CD4-positive, alpha-beta T cell (primary cell): ENCODE data around the gene CARD16. TPM values are rescaled to one million over a fixed set of nuclear protein-coding genes. Genes with fewer than 3 reads are reported as not detected.
"Not testable (repeated sequence)": the region's sequence is repeated elsewhere in the genome, so short reads cannot be mapped to it uniquely, and the experiment has no call there.

Source experiments
- ATAC-seq: fragments of 200-7000 bp; cut with Tn5 transposase; one replicate; pipeline ENCODE4 v1.10.0; 2022; ENCODE audit warnings: mild to moderate bottlenecking; ENCODE audit not compliant: poor library complexity
- CTCF ChIA-PET: fragments of 350-600 bp; sonication (Branson Sonifier 250); formaldehyde crosslinking; loops from one replicate; lab custom pipeline; 2021; ENCODE audit warnings: antibody characterized with exemption, inconsistent platforms; lab: Charles Lee
- POLR2A ChIA-PET: fragments of 350-600 bp; sonication (Branson Sonifier 250); formaldehyde crosslinking; loops from one replicate; lab custom pipeline; 2021; ENCODE audit warnings: antibody characterized with exemption, inconsistent platforms; lab: Charles Lee
- DNase-seq, 14 experiments: peaks; one replicate each; pipeline ENCODE4 v3.0.0-alpha.2; 2013 to 2020; ENCODE audit warnings: mixed read lengths in 2 of 14
- H3K27ac ChIP-seq, 2 donors: one replicate each; pipeline versions ENCODE4 v1.5.1 to v1.7.0; 2013; ENCODE audit warnings: low read length in 2 of 2, low read depth in 1 of 2, mild to moderate bottlenecking in 1 of 2
- H3K27me3 ChIP-seq, 2 experiments: 1 replicate in 1 of 2; 2 replicates in 1 of 2; pipeline versions ENCODE4 v1.6.1 to v1.7.0; 2013; ENCODE audit warnings: low read length in 2 of 2, control low read depth in 1 of 2, mild to moderate bottlenecking in 1 of 2, moderate library complexity in 1 of 2; ENCODE audit not compliant: insufficient read depth in 2 of 2, control insufficient read depth in 1 of 2
- H3K36me3 ChIP-seq: one replicate; pipeline ENCODE4 v1.6.1; 2013; ENCODE audit warnings: low read length, control low read depth; ENCODE audit not compliant: insufficient read depth
- H3K4me1 ChIP-seq: one replicate; pipeline ENCODE4 v1.6.1; 2013; ENCODE audit warnings: low read length, control low read depth; ENCODE audit not compliant: insufficient read depth
- H3K4me3 ChIP-seq: one replicate; pipeline ENCODE4 v1.5.1; 2013; ENCODE audit warnings: mild to moderate bottlenecking, low read length, moderate library complexity
- H3K9me3 ChIP-seq, 2 experiments: 1 replicate in 1 of 2; 2 replicates in 1 of 2; pipeline versions ENCODE4 v1.6.1 to v1.7.0; 2013; ENCODE audit warnings: low read length in 2 of 2, mild to moderate bottlenecking in 2 of 2, control low read depth in 1 of 2, moderate library complexity in 1 of 2; ENCODE audit not compliant: control insufficient read depth in 1 of 2, insufficient read depth in 1 of 2
- H3K27ac Mint-ChIP-seq: one replicate; pipeline ENCODE4 v1.8.0; 2020; ENCODE audit warnings: mixed read lengths
- H3K27me3 Mint-ChIP-seq: one replicate; pipeline ENCODE4 v1.8.0; 2021; ENCODE audit warnings: mixed read lengths
- H3K36me3 Mint-ChIP-seq: one replicate; pipeline ENCODE4 v1.8.0; 2021; ENCODE audit warnings: low read depth, mixed read lengths
- H3K4me1 Mint-ChIP-seq: one replicate; pipeline ENCODE4 v1.8.0; 2021; ENCODE audit warnings: low read depth, mixed read lengths
- H3K4me3 Mint-ChIP-seq: one replicate; pipeline ENCODE4 v1.8.0; 2020; ENCODE audit warnings: mild to moderate bottlenecking, mixed read lengths
- H3K9me3 Mint-ChIP-seq: one replicate; pipeline ENCODE4 v1.8.0; 2020; ENCODE audit warnings: mixed read lengths
- CTCF ChIP-seq: fragments of 200-600 bp; IDR thresholded peaks from one replicate; pipeline ENCODE4 v1.8.0; 2022; ENCODE audit warnings: antibody characterized with exemption, mild to moderate bottlenecking
- intact Hi-C, 2 experiments: fragments of 100-400 bp; cut with DNase I in 1 of 2; cut with micrococcal nuclease in 1 of 2; formaldehyde crosslinking; loops; one replicate each; pipeline versions ENCODE4 v1.15.1 to v1.9.0; 2023 to 2025; cut with DNase I, micrococcal nuclease
- total RNA-seq, 174 experiments: library from RNA in 2 of 174; stranded (reverse) in 2 of 174; gene quantifications; one replicate each; pipeline ENCODE4 v1.2.3 and lab custom pipeline; 2021 to 2026

The CARD16 gene
- total RNA-seq, 2 experiments from 2014 or later = 22.4 to 23.6 TPM

- no peaks in the 10 kb centered on the region for H3K36me3 ChIP-seq
- no peaks in the 10 kb centered on the region for H3K27me3 ChIP-seq
- peak overlapping the region; percentile 64 for H3K27ac Mint-ChIP-seq
- TF ChIP-seq CTCF = no peak
- H3K36me3 Mint-ChIP-seq = no peaks in the 10 kb centered on the region
- H3K27me3 Mint-ChIP-seq = no peaks in the 10 kb centered on the region
- no peaks in the 10 kb centered on the region for H3K9me3 Mint-ChIP-seq
- DNase-seq = peak in 4 of 14 experiments; percentile 12 to 60 (median 28)
- H3K4me1 ChIP-seq = no peaks in the 10 kb centered on the region
- peak overlapping the region; percentile 43 for H3K4me3 ChIP-seq
- ChIA-PET POLR2A (no interaction called here), CTCF (no interaction called here)
- intact Hi-C loops = no loop called here
- H3K4me3 Mint-ChIP-seq = peak overlapping the region; percentile 77
- H3K27ac ChIP-seq = peak overlapping the region in 1 of 2 donors; percentile 31
- no peaks in the 10 kb centered on the region for H3K9me3 ChIP-seq
- peak; percentile 41 for ATAC-seq
- H3K4me1 Mint-ChIP-seq = peaks cover 29% of the 10 kb centered on the region
Measured at GRCh38 chr11:105070306-105070705, 25.2 kb upstream of the CARD16 start.

GRCh38 chr11:105069749-105070148 is 24.6 kb upstream of the CARD16 start:
- POLR2A ChIA-PET, CTCF ChIA-PET, H3K4me1 ChIP-seq, ATAC-seq, H3K36me3 ChIP-seq, H3K36me3 Mint-ChIP-seq, H3K27me3 ChIP-seq, H3K27me3 Mint-ChIP-seq, H3K27ac Mint-ChIP-seq, H3K9me3 Mint-ChIP-seq, H3K9me3 ChIP-seq, DNase-seq, intact Hi-C loops: not testable (repeated sequence)
- Histone ChIP-seq H3K4me3 (peak overlapping the region; percentile 43), H3K27ac (peak overlapping the region in 1 of 2 donors; percentile 31)
- peaks cover 29% of the 10 kb centered on the region for H3K4me1 Mint-ChIP-seq
- H3K4me3 Mint-ChIP-seq = peak overlapping the region; percentile 77

GRCh38 chr11:105063245-105063941 is 18.3 kb upstream of the CARD16 start:
- H3K27ac Mint-ChIP-seq, H3K4me1 Mint-ChIP-seq, H3K27ac ChIP-seq, H3K9me3 ChIP-seq, ATAC-seq, CTCF ChIA-PET, H3K36me3 Mint-ChIP-seq, H3K27me3 Mint-ChIP-seq, H3K9me3 Mint-ChIP-seq, H3K4me1 ChIP-seq, H3K4me3 ChIP-seq, DNase-seq, intact Hi-C loops, POLR2A ChIA-PET, H3K36me3 ChIP-seq, H3K4me3 Mint-ChIP-seq, H3K27me3 ChIP-seq: not testable (repeated sequence)

- CTCF ChIA-PET = no interaction called here
- Mint-ChIP-seq H3K4me1 (no peaks in the 10 kb centered on the region), H3K27me3 (no peaks in the 10 kb centered on the region), H3K4me3 (no peak overlapping the region), H3K9me3 (no peaks in the 10 kb centered on the region), H3K36me3 (no peaks in the 10 kb centered on the region), H3K27ac (no peak overlapping the region)
- no peaks in the 10 kb centered on the region for H3K9me3 ChIP-seq
- POLR2A ChIA-PET = no interaction called here
- no peak overlapping the region for H3K4me3 ChIP-seq
- H3K36me3 ChIP-seq = peaks cover 4% of the 10 kb centered on the region
- DNase-seq = no peak
- no peak overlapping the region for H3K27ac ChIP-seq
- H3K4me1 ChIP-seq = no peaks in the 10 kb centered on the region
- no peak for ATAC-seq
- intact Hi-C loops = no loop called here
- TF ChIP-seq CTCF = no peak
- H3K27me3 ChIP-seq = no peaks in the 10 kb centered on the region
Measured at GRCh38 chr11:105057432-105057831, 12.3 kb upstream of the CARD16 start.
